ENCODE measurements around the gene RAPSN. TPM values are rescaled to one million over a fixed set of nuclear protein-coding genes. Genes with fewer than 3 reads are reported as not detected.

The RAPSN gene
- total RNA-seq = under 1 TPM in 1 of 4 donors, not detected in 3; 0.38 TPM

GRCh38 chr11:47448566-47449427 is at the start of gene RAPSN:
RAPSN (minus strand) TSS chr11:47449136; CDS start chr11:47448964, 172 bp downstream.
- no peak for DNase-seq

DNA sequence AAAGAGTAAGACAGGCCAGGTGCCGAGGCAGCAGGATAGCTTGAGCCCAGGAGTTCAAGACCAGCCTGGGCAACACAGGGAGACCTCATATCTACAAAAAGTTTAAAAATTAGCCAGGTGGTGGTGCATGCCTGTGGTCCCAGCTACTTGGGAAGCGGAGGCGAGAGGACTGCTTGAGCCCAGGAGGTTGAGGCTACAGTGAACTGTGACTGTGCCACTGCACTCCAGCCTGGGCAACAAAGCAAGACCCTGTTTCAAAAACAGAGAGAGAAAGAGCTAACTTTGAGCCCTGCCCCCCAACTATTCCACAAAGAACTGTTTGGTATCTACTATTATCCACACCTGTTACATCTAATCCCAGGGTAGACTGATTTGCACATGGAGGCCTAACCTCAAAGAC is 49.2 kb upstream of the RAPSN start:
- intact Hi-C loops (cut with DNase I) = no loop called here

More at GRCh38 chr11:47448566-47449427, at the start of gene RAPSN:
- Histone ChIP-seq H3K27ac (no peak within 1 kb of the TSS), H3K27me3 (no peaks in the 10 kb centered on the region), H3K36me3 (no peaks in the 10 kb centered on the region), H3K4me3 (no peak within 1 kb of the TSS), H3K9me3 (no peaks in the 10 kb centered on the region), H3K4me1 (no peaks in the 10 kb centered on the region)
- WGBS, 2 donors = 56 to 90% methylated on average over 2 to 8 of the region's 32 CpGs
- TF ChIP-seq POLR2A (IDR thresholded peaks at IDR 0.05) (no peak), CTCF (IDR thresholded peaks at IDR 0.05) (no peak)
- intact Hi-C loops (cut with DNase I) = no loop called here

DNA sequence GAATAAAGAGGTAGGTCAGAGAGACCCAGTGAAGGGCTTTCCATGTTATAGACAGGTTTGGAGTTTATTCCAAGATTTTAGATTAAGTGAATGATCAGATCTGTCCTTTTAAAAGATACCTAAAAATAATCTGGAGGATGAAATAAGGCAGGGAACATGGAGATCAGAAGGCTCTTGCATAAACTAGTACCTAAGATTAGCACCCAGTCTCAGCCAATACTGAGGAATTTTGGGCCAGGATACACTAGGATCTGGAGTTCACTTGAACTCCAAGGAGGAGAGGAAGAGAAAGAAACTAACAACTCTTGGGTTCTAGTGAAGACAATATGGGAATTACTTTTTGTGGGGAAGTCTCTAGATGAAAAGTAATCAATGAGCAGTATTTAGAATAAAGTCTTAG is 47.9 kb upstream of the RAPSN start:
- TF ChIP-seq POLR2A (IDR thresholded peaks at IDR 0.05) = no peak
- no peak for TF ChIP-seq CTCF (IDR thresholded peaks at IDR 0.05)
- Histone ChIP-seq H3K36me3 (peaks cover 4 to 58% (median 4%) of the 10 kb centered on the region in 3 donors), H3K27ac (no peak overlapping the region), H3K9me3 (no peaks in the 10 kb centered on the region), H3K4me1 (peaks cover 7 to 61% (median 16%) of the 10 kb centered on the region in 3 donors), H3K4me3 (no peak overlapping the region), H3K27me3 (no peaks in the 10 kb centered on the region)
- intact Hi-C loops (cut with DNase I) = no loop called here
- DNase-seq = no peak

More for the DNA sequence above, 49.2 kb upstream of the RAPSN start:
- Histone ChIP-seq H3K4me3 (no peak overlapping the region), H3K4me1 (peaks cover 7 to 66% (median 16%) of the 10 kb centered on the region in 3 donors), H3K36me3 (peaks cover 0 to 47% (median 4%) of the 10 kb centered on the region in 3 donors), H3K27me3 (no peaks in the 10 kb centered on the region), H3K27ac (no peak overlapping the region), H3K9me3 (no peaks in the 10 kb centered on the region)
- no peak for DNase-seq
- TF ChIP-seq CTCF (IDR thresholded peaks at IDR 0.05) = no peak
- no peak for TF ChIP-seq POLR2A (IDR thresholded peaks at IDR 0.05)
- 98 to 100% methylated on average over 3 of the region's 3 CpGs for WGBS, 2 donors

DNA sequence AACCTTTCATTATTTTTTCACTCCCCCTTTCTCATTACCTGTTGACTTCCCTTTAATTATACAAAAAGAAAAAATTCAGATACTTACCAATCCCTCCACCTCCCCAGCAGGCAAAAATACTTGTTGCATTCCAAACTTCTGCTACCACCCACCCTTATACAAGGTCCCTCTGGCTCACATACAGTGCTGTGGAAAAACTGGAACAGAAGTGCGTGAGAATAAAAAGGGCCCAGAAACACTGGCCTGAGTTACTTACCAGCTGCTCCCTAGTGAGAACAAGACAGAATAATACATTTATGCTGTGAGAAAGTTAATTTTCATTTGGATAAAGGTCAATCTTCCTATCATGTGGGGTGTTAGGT is 46.9 kb upstream of the RAPSN start:
- no peak overlapping the region for H3K4me3 ChIP-seq
- DNase-seq = no peak
- intact Hi-C loops (cut with DNase I) = no loop called here
- TF ChIP-seq CTCF (IDR thresholded peaks at IDR 0.05) = no peak
- TF ChIP-seq POLR2A (IDR thresholded peaks at IDR 0.05) = no peak
- no peak overlapping the region for H3K27ac ChIP-seq
- H3K36me3 ChIP-seq = peaks cover 4 to 59% (median 6%) of the 10 kb centered on the region in 3 donors
- no peaks in the 10 kb centered on the region for H3K27me3 ChIP-seq
- H3K4me1 ChIP-seq = peaks cover 0 to 55% (median 16%) of the 10 kb centered on the region in 3 donors
- WGBS, 2 donors = 70 to 82% methylated on average over 1 of the region's 1 CpG
- no peaks in the 10 kb centered on the region for H3K9me3 ChIP-seq

- no peaks in the 10 kb centered on the region for H3K27me3 ChIP-seq
- H3K27ac ChIP-seq = no peak overlapping the region
- peaks cover 4 to 55% (median 6%) of the 10 kb centered on the region in 3 donors for H3K36me3 ChIP-seq
- no peak overlapping the region for H3K4me3 ChIP-seq
- H3K9me3 ChIP-seq = no peaks in the 10 kb centered on the region
- DNase-seq = no peak
- H3K4me1 ChIP-seq = peaks cover 0 to 51% (median 16%) of the 10 kb centered on the region in 3 donors
- no peak for TF ChIP-seq POLR2A (IDR thresholded peaks at IDR 0.05)
- intact Hi-C loops (cut with DNase I) = no loop called here
- 53 to 67% methylated on average over 4 of the region's 4 CpGs for WGBS, 2 donors
Observed at GRCh38 chr11:47495011-47495855, 46.3 kb upstream of the RAPSN start.
